GM21825 (cell line): ENCODE measurements around the gene IL19.
"Not testable (repeated sequence)": the region's sequence is repeated elsewhere in the genome, so short reads cannot be mapped to it uniquely, and the experiment has no call there.

Source experiments
- ATAC-seq: cut with Tn5 transposase; IDR thresholded peaks from one replicate; pipeline ENCODE4 v1.9.1; 2021; ENCODE audit warnings: mild to moderate bottlenecking, moderate library complexity; ENCODE audit not compliant: unreplicated experiment

IL19 gene

DNA sequence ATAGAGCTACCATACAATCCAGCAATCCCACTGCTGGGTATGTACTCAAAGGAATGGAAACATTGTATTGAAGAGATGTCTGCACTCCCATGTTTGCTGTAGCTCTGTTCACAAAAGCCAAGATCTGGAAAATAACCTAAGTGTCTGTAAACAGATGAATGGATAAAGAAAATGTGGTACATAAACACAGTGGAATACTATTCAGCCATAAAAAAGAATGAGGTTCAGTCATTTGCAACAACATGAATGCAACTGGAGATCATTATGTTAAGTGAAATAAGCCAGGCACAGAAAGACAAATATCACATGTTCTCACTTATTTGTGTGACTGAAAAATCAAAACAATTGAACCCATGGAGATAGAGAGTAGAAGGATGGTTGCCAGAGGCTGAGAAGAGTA, 83.1 kb downstream of the IL19 start:
- not testable (repeated sequence) for ATAC-seq

GRCh38 chr1:206854401-206855129, 84.0 kb downstream of the IL19 start:
- ATAC-seq: no peak

DNA sequence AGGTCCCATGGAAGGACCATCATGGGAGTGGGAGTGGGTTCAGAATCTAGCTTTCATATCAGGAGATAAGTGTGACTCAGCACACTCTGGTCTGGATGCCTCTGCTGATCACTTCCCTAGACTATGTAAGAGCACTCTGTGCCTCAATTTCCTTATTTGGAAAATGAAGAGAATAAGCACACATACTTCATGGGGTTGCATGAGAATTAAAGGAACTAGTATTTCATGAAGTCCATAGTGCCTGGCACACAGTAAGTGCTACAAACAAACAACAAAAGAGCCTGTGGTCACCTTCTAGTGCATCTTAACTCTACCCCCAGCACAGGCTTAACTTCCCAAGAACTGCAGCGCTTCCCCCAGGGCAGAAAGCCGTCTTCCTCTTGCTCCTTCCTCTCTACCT, 85.3 kb downstream of the IL19 start:
- ATAC-seq: no peak

- no peak for ATAC-seq
These were observed 86.3 kb downstream of the IL19 start for GRCh38 chr1:206856674-206857464.

- no peak for ATAC-seq
These were observed 88.5 kb downstream of the IL19 start for GRCh38 chr1:206859082-206859521.

GRCh38 chr1:206860165-206860564, 89.6 kb downstream of the IL19 start:
- no peak for ATAC-seq

GRCh38 chr1:206863266-206863665, 92.7 kb downstream of the IL19 start:
- ATAC-seq: no peak

GRCh38 chr1:206864939-206865671, 94.5 kb downstream of the IL19 start, which contains the start of gene IL20:
Gene IL20 (plus strand): TSS chr1:206865623. CDS start chr1:206865853, 230 bp downstream.
- ATAC-seq: no peak

- ATAC-seq: no peak
These were observed 95.5 kb downstream of the IL19 start for GRCh38 chr1:206866062-206866461.

GRCh38 chr1:206867239-206867638, 96.7 kb downstream of the IL19 start:
- ATAC-seq: no peak

DNA sequence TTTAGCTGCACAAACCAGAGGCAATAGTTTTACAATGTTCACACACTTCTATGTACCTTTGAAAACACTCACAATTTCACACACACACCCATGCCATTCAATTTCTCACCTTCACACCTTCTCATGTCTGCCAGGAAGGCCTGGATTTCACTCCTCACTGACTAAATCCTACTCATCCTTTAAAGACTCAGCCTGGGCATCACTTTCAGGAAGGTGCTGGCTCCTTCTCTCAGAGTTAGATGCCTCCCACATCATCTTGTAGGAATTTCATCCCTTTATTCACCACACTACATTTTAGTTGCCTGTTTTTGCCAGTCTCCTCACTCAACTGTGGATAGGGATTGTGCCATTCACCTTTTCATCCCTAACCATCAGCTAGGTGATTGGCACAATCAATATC, 97.1 kb downstream of the IL19 start:
- no peak for ATAC-seq

GRCh38 chr1:206868264-206868663, 97.7 kb downstream of the IL19 start:
- ATAC-seq: no peak

DNA sequence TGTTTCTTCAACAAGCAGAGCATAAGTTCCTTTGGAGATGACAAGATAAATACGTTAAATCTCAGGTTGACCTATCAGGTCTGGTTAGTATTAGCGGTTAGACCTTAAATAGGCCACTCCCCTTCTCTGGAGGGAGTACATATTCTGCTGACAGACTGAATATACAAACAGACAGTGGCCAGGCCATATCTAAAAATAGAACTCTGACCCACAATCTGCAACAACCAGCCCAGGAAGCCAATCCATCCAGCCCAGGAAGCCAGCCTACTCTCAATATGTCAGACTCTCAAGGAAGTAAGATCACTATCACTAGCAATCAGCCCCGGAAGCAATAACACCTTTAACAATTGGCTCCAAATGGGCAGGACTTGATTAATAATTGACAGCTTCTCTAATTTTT, 101.6 kb downstream of the IL19 start:
- ATAC-seq: no peak

GRCh38 chr1:206873603-206874188, 103.1 kb downstream of the IL19 start:
- no peak for ATAC-seq

DNA sequence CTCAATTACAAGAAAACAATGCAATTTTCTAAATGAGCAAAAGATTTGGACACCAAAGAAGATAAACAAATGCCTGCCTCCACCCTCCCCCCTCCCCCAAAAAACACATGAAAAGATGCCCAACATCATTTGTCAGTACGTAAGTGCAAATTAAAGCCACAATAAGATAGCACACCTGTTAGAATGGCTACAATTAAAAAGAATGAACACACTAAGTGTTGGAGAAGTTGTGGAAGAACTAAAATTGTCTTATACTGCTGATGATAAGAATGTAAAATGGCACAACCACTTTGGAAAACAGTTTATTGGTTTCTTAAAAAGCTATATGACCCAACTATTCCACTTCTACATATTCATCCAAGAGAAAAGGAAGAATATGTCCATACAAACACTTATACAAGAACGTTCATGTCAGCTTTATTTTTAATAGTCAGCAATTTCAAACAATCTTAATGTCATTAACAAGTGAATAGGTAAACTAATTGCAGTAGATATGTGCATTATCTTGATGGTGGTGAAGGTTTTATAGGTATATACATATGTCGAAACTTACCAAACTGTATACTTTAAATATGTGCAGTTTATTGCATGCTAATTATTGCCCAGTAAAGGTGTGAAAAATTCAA, 105.3 kb downstream of the IL19 start:
- ATAC-seq: no peak

DNA sequence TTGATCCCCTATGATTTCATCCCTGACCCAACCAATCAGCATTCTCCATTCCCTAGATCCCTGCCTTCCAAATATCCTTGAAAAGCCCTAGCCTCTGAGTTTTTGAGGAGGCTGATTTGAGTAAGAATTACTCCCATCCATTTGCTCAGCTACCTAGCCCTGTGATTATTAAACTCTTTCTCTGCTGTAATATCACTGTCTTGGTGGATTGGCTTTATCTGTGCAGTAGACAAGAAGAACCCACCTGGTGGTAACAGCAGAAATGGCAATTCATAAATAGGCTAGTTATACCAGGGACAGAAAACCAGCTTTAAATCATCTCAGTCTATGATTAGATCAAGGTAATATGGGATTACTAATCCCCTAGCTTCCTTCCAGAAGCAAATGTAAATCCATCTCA, 107.9 kb downstream of the IL19 start:
- no peak for ATAC-seq

DNA sequence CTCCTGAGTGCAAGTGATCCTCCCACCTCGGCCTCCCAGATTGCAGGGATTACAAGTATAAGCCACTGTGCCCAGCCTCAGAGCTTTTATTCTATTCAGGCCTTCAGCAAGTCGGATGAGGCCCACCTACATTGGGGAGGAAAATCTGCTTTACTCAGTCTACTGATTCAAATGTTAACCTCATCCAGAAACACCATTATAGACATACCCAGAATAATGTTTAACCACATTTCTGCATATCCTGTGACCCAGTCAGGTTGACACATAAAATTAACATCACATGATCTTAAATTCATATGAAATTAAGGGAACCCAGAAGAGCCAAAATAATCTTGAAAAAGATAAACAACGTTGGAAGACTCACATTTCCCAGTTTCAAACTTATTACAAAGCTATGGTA, 109.7 kb downstream of the IL19 start:
- no peak for ATAC-seq

DNA sequence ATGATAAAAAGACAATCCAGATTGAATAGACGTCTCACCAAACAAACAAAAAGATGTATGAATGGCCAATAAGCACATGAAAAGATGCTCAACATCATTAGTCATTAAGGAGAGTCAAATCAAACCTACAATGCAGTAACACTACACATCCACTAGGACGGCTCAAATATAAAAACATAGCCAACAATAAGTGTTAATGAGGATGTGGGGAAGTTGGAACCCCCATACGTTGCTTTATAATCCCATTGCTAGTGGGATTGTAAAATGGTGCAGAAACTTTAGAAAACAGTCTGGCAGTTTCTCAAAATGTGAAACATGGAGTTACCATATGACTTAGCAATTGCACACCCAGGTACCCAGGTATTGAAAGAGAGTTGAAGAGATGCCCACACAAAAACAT, 112.0 kb downstream of the IL19 start:
- no peak for ATAC-seq

- ATAC-seq: no peak
These were observed 112.6 kb downstream of the IL19 start for GRCh38 chr1:206883160-206883559.

DNA sequence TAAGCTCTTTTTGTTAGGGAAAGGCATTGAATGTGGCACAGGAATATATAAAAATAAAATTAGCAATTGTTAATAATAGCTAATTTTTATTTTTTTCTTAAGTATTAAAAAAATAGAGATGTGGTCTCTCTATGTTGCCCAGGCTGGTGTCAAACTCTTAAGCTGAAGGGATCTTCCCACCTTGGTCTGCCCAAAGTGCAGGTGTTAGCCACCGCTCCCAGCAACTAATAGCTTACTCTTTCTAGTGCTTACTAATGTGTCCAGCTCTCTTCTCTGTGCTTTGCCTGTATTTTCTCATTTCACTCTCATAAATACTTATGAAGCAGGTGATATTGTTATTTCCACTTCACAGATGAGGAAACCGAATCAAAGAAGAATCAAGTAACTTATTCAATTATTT, 113.3 kb downstream of the IL19 start:
- no peak for ATAC-seq
